ENCODE data around the gene CXCL3. TPM values are rescaled to one million over a fixed set of nuclear protein-coding genes. Genes with fewer than 3 reads are reported as not detected.

CXCL3 gene
- total RNA-seq, 2 donors from 2014 or later, result 2.9 TPM

DNA sequence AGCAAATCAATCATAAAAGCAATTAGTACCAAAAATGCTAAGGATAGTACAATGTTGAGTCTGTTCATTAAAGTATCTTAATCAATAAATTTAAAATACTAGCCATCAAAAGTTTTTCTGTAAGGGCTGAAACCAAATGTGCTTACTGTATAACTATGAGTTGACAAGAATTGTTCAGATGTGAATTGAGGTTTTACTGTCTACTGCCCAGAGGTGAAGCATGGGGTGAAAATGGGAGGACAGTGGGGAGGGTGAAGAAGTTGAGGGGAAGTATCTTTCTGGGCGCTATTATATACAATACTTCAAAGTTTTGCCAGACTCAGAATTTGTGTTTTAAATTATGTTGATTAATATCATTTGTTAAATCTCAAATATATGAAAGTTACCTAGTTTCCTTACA is 46.4 kb downstream of the CXCL3 start:
- Mint-ChIP-seq H3K27me3 (ENCODE audit: insufficient read depth) (no peaks in the 10 kb centered on the region), H3K9me3 (no peaks in the 10 kb centered on the region), H3K4me3 (no peak overlapping the region), H3K4me1 (peaks cover 5% of the 10 kb centered on the region), H3K27ac (no peak overlapping the region), H3K36me3 (ENCODE audit: low read depth) (no peaks in the 10 kb centered on the region)
- Histone ChIP-seq H3K27me3 (ENCODE audit: control insufficient read depth, insufficient read depth, low read length, poor library complexity, severe bottlenecking) (peaks cover 3% of the 10 kb centered on the region), H3K4me3 (ENCODE audit: low read length) (no peak overlapping the region), H3K9ac (ENCODE audit: extremely low read depth, low read length, poor library complexity, severe bottlenecking) (no peak overlapping the region), H3K9me3 (ENCODE audit: control insufficient read depth, low read length) (no peaks in the 10 kb centered on the region), H3K27ac (ENCODE audit: low read depth, low read length) (no peak overlapping the region), H3K4me1 (ENCODE audit: control insufficient read depth, insufficient read depth, low read length) (no peaks in the 10 kb centered on the region), H3K36me3 (ENCODE audit: control insufficient read depth, insufficient read depth, low read length) (no peaks in the 10 kb centered on the region)
- TF ChIP-seq, protein P1, sequence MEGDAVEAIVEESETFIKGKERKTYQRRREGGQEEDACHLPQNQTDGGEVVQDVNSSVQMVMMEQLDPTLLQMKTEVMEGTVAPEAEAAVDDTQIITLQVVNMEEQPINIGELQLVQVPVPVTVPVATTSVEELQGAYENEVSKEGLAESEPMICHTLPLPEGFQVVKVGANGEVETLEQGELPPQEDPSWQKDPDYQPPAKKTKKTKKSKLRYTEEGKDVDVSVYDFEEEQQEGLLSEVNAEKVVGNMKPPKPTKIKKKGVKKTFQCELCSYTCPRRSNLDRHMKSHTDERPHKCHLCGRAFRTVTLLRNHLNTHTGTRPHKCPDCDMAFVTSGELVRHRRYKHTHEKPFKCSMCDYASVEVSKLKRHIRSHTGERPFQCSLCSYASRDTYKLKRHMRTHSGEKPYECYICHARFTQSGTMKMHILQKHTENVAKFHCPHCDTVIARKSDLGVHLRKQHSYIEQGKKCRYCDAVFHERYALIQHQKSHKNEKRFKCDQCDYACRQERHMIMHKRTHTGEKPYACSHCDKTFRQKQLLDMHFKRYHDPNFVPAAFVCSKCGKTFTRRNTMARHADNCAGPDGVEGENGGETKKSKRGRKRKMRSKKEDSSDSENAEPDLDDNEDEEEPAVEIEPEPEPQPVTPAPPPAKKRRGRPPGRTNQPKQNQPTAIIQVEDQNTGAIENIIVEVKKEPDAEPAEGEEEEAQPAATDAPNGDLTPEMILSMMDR (conservative IDR thresholded peaks at IDR 0.05), result no peak
- no CpG with 5 or more reads among the region's 1 CpG for WGBS, 2 experiments (ENCODE audit: insufficient coverage in 1 of 2, insufficient read length in 1 of 2)
- DNase-seq, result no peak

DNA sequence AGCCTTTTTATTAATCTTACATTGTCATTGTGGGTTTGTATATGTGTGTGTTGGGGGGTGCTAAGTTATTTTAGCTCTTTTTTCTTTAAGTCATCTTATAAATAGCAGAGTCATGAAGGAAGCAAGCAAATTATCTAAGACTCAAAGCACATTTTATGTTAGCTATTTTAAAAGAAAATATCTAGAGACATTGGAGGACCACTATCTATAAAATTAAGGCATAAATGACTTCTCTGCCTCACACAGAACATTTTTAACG is 46.8 kb downstream of the CXCL3 start:
- 78 to 100% methylated on average over 1 of the region's 1 CpG for WGBS, 2 experiments (ENCODE audit: insufficient coverage in 1 of 2, insufficient read length in 1 of 2)
- no peak overlapping the region for H3K27ac ChIP-seq (ENCODE audit: low read depth, low read length)
- peaks cover 5% of the 10 kb centered on the region for H3K4me1 Mint-ChIP-seq
- no peaks in the 10 kb centered on the region for H3K36me3 Mint-ChIP-seq (ENCODE audit: low read depth)
- no peak overlapping the region for H3K9ac ChIP-seq (ENCODE audit: extremely low read depth, low read length, poor library complexity, severe bottlenecking)
- no peaks in the 10 kb centered on the region for H3K9me3 ChIP-seq (ENCODE audit: control insufficient read depth, low read length)
- DNase-seq, result no peak
- no peaks in the 10 kb centered on the region for H3K9me3 Mint-ChIP-seq
- H3K27me3 ChIP-seq (ENCODE audit: control insufficient read depth, insufficient read depth, low read length, poor library complexity, severe bottlenecking), result no peaks in the 10 kb centered on the region
- no peak overlapping the region for H3K4me3 Mint-ChIP-seq
- H3K27ac Mint-ChIP-seq, result no peak overlapping the region
- no peaks in the 10 kb centered on the region for H3K4me1 ChIP-seq (ENCODE audit: control insufficient read depth, insufficient read depth, low read length)
- H3K36me3 ChIP-seq (ENCODE audit: control insufficient read depth, insufficient read depth, low read length), result no peaks in the 10 kb centered on the region
- TF ChIP-seq, protein P1 (conservative IDR thresholded peaks at IDR 0.05), result no peak
- no peaks in the 10 kb centered on the region for H3K27me3 Mint-ChIP-seq (ENCODE audit: insufficient read depth)
- no peak overlapping the region for H3K4me3 ChIP-seq (ENCODE audit: low read length)

DNA sequence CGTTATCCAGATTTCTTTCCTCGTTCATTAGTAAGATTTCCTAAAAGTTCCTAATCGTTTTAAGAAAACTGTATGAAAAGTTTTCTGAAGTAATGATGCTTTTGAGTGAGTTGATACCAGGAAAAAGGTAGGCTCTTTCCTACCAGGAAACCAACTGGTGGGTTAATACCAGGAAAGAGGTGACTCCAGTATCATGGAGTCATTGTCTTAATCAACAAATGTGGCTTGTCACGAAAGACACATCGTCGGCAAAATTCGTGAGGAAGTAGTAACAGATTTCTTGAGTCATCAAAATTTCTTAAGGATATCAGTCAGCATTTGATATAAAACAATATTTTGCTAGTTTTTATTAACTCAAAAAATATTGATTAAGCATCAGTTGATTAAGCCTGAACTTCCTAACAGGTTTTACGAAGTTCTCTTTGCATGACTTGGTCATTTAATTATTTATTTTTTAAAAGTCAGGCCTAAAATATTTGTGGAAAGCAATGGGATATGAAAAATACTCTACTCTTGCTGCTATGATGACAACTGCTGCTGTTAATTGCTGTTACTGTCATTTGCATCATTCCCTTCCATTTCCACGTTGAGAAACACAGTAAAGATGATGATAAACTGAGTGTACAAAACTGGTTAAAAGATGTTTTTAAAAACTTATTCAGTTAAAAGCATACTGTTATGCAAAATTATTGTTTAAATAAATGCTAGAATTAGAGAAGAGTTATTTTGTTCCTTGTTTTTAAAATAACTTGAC is 47.3 kb downstream of the CXCL3 start:
- TF ChIP-seq, protein P1 (conservative IDR thresholded peaks at IDR 0.05), result no peak
- 91 to 100% methylated on average over 2 to 9 of the region's 9 CpGs for WGBS, 2 experiments (ENCODE audit: insufficient coverage in 1 of 2, insufficient read length in 1 of 2)
- Histone ChIP-seq H3K9me3 (ENCODE audit: control insufficient read depth, low read length) (no peaks in the 10 kb centered on the region), H3K36me3 (ENCODE audit: control insufficient read depth, insufficient read depth, low read length) (no peaks in the 10 kb centered on the region), H3K27me3 (ENCODE audit: control insufficient read depth, insufficient read depth, low read length, poor library complexity, severe bottlenecking) (no peaks in the 10 kb centered on the region), H3K4me1 (ENCODE audit: control insufficient read depth, insufficient read depth, low read length) (no peaks in the 10 kb centered on the region), H3K27ac (ENCODE audit: low read depth, low read length) (no peak overlapping the region), H3K9ac (ENCODE audit: extremely low read depth, low read length, poor library complexity, severe bottlenecking) (no peak overlapping the region), H3K4me3 (ENCODE audit: low read length) (no peak overlapping the region)
- H3K4me1 Mint-ChIP-seq, result peaks cover 5% of the 10 kb centered on the region
- no peaks in the 10 kb centered on the region for H3K27me3 Mint-ChIP-seq (ENCODE audit: insufficient read depth)
- H3K4me3 Mint-ChIP-seq, result no peak overlapping the region
- H3K36me3 Mint-ChIP-seq (ENCODE audit: low read depth), result no peaks in the 10 kb centered on the region
- no peak overlapping the region for H3K27ac Mint-ChIP-seq
- no peaks in the 10 kb centered on the region for H3K9me3 Mint-ChIP-seq
- no peak for DNase-seq
